ENCODE data around the gene LAD1.

The LAD1 gene

DNA sequence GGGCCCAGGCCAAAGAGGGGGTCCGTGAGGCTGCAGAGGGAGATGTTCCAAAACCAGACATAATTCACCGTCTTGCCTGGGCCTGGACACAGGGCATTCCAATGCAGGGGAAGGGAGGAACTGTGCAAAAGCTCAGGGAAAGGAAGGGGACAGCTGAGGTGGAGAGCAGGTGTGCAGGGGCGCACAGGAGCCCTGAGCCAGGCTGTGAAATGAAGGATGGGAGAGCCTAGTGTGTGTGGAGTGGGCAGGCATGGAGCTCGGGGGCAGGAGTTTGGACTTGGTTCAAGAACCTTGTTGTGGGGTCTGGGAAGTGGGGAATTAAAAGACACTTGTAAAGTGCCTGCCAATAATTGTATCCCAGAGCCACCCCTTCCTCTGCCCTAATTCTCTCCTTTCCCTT, 20.1 kb upstream of the LAD1 start:
- Histone ChIP-seq H3K9me3 (ENCODE audit: control insufficient read depth, insufficient read depth, low read length) (no peaks in the 10 kb centered on the region), H3K27me3 (ENCODE audit: control insufficient read depth, insufficient read depth, low read length) (no peaks in the 10 kb centered on the region), H3K36me3 (ENCODE audit: control insufficient read depth, insufficient read depth, low read length) (no peaks in the 10 kb centered on the region), H3K4me3 (ENCODE audit: low read depth, low read length) (no peak overlapping the region), H3K9ac (ENCODE audit: low read depth, low read length) (no peak overlapping the region), H3K27ac (ENCODE audit: low read depth, low read length) (no peak overlapping the region), H3K4me1 (ENCODE audit: control insufficient read depth, insufficient read depth, low read length) (peaks cover 8% of the 10 kb centered on the region; the same call in 1 of the 2 replicates)

DNA sequence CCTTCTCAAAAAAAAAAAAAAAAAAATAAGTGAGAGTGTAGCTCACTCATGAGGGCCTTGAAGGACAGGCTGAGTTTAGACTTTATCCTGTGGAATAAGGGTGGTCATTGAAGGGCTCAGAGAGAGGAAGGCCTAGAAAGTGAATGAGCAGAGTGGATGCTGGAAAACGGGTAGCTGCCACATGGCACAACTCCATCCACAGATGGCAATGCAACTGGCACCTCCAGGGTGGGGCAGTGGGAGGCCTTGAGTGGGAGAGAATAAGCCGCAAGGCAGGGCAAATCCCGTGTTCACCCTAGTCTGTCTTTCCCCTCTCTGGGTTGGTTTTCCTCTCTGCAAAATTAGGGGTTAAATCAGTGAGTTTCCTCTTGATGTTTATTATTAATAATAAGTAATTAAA, 19.3 kb upstream of the LAD1 start:
- no peaks in the 10 kb centered on the region for H3K36me3 ChIP-seq (ENCODE audit: control insufficient read depth, insufficient read depth, low read length)
- H3K27ac ChIP-seq (ENCODE audit: low read depth, low read length) = no peak overlapping the region
- no peak overlapping the region for H3K9ac ChIP-seq (ENCODE audit: low read depth, low read length)
- peaks cover 8% of the 10 kb centered on the region; the same call in 1 of the 2 replicates for H3K4me1 ChIP-seq (ENCODE audit: control insufficient read depth, insufficient read depth, low read length)
- no peaks in the 10 kb centered on the region for H3K9me3 ChIP-seq (ENCODE audit: control insufficient read depth, insufficient read depth, low read length)
- no peaks in the 10 kb centered on the region for H3K27me3 ChIP-seq (ENCODE audit: control insufficient read depth, insufficient read depth, low read length)
- H3K4me3 ChIP-seq (ENCODE audit: low read depth, low read length) = no peak overlapping the region

DNA sequence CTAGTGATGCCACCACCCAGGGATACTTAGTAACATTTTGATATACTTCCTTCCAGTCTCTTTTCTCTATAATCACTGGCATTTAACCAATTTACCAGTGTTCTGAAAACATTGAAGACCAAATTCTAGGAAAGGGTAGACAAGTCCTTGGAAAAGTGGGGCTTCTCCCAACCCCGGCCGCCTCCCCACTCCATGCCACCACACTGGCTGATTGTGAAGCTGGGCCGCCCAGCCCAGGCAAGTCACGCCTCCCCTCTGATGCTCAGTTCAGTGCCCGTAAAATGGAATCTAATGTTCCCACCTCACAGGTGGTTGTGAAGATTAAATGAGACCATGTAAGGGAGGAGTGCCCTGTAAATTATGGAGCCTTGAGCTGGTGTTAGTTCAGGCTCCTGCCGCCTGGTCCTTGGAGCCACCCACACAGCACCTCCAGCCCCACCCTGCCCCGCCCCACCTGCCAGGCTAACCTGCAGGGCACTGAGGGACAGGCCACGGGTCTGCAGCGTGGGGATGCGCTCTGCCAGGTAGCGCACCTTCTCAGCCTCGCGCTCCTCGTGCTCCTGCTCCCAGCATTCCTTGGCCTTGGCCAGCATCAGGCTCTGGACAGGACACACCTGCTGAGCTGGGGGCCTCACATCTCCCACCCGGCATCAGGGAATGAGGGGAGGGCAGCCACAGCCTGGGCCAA, 15.1 kb upstream of the LAD1 start:
- no peak overlapping the region for H3K4me3 ChIP-seq (ENCODE audit: low read depth, low read length)
- no peak overlapping the region for H3K27ac ChIP-seq (ENCODE audit: low read depth, low read length)

DNA sequence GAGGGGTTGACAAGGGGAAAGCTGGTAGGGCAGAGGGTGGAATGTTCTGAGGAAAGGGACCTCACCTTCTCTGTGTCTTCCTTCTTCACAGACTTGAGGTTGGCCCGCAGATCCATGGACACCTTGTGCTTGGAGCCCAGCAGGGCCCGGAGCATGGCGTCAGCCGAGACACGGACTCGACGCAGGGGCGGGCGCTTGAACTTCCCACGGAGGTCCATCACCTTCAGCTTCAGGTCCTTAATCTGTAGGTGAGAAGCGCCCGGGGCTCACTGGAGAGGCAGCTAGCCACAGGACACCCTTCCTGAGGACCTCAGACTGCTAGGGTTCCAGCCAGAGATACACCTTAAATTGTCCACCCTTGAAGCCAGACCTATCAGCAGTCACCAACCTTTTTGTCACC, 12.2 kb upstream of the LAD1 start:
- Histone ChIP-seq H3K9ac (ENCODE audit: low read depth, low read length) (no peak overlapping the region), H3K27me3 (ENCODE audit: control insufficient read depth, insufficient read depth, low read length) (no peaks in the 10 kb centered on the region), H3K9me3 (ENCODE audit: control insufficient read depth, insufficient read depth, low read length) (no peaks in the 10 kb centered on the region), H3K36me3 (ENCODE audit: control insufficient read depth, insufficient read depth, low read length) (no peaks in the 10 kb centered on the region), H3K27ac (ENCODE audit: low read depth, low read length) (no peak overlapping the region), H3K4me1 (ENCODE audit: control insufficient read depth, insufficient read depth, low read length) (no peaks in the 10 kb centered on the region), H3K4me3 (ENCODE audit: low read depth, low read length) (no peak overlapping the region)

More for the DNA sequence above, 15.1 kb upstream of the LAD1 start:
- Histone ChIP-seq H3K9ac (ENCODE audit: low read depth, low read length) (no peak overlapping the region), H3K9me3 (ENCODE audit: control insufficient read depth, insufficient read depth, low read length) (no peaks in the 10 kb centered on the region), H3K4me1 (ENCODE audit: control insufficient read depth, insufficient read depth, low read length) (no peaks in the 10 kb centered on the region), H3K36me3 (ENCODE audit: control insufficient read depth, insufficient read depth, low read length) (no peaks in the 10 kb centered on the region), H3K27me3 (ENCODE audit: control insufficient read depth, insufficient read depth, low read length) (no peaks in the 10 kb centered on the region)

DNA sequence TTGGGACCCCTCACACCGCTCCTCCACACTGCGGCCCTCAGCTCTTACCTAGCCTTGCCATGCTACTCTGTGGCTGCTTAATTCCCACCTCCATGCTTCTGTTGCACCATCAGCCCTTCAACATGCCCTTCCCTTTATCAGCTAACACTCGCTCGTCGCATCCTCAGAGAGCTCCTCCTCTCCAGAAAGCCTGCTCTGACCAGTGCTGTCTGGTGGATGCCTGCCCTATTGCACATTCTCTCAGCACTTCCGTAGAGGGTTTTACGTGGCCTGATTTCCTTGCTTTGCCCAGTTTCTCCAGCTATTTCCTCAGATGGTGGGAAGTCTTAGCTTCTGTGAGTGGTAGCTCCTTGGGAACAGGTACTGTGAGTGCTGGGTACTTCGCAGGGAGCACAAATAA, 10.3 kb upstream of the LAD1 start:
- H3K9me3 ChIP-seq (ENCODE audit: control insufficient read depth, insufficient read depth, low read length) = no peaks in the 10 kb centered on the region
- no peak overlapping the region for H3K9ac ChIP-seq (ENCODE audit: low read depth, low read length)
- H3K27me3 ChIP-seq (ENCODE audit: control insufficient read depth, insufficient read depth, low read length) = no peaks in the 10 kb centered on the region
- H3K36me3 ChIP-seq (ENCODE audit: control insufficient read depth, insufficient read depth, low read length) = no peaks in the 10 kb centered on the region
- H3K4me3 ChIP-seq (ENCODE audit: low read depth, low read length) = no peak overlapping the region
- H3K4me1 ChIP-seq (ENCODE audit: control insufficient read depth, insufficient read depth, low read length) = no peaks in the 10 kb centered on the region
- H3K27ac ChIP-seq (ENCODE audit: low read depth, low read length) = no peak overlapping the region

DNA sequence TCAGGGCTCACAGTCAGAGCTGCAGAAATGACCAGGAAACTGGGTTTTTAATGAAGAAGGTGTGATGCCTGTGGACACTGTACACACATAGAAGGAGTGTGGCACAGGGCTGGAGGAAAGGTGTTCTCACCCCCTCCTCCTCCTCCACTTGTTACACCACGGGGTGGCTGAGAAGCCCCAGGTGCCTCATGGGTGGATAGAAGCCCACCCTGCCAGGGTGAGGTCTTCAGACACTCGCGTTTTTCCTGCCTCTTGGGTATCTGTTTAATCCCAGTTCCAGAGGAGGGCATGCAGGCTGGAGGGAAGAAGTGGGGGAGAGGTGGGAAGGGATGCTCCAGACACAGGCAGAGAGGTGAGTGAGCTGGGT, 9.7 kb upstream of the LAD1 start:
- H3K9me3 ChIP-seq (ENCODE audit: control insufficient read depth, insufficient read depth, low read length) = no peaks in the 10 kb centered on the region
- H3K27ac ChIP-seq (ENCODE audit: low read depth, low read length) = no peak overlapping the region
- no peaks in the 10 kb centered on the region for H3K4me1 ChIP-seq (ENCODE audit: control insufficient read depth, insufficient read depth, low read length)
- H3K9ac ChIP-seq (ENCODE audit: low read depth, low read length) = no peak overlapping the region
- H3K4me3 ChIP-seq (ENCODE audit: low read depth, low read length) = no peak overlapping the region
- no peaks in the 10 kb centered on the region for H3K36me3 ChIP-seq (ENCODE audit: control insufficient read depth, insufficient read depth, low read length)
- no peaks in the 10 kb centered on the region for H3K27me3 ChIP-seq (ENCODE audit: control insufficient read depth, insufficient read depth, low read length)

DNA sequence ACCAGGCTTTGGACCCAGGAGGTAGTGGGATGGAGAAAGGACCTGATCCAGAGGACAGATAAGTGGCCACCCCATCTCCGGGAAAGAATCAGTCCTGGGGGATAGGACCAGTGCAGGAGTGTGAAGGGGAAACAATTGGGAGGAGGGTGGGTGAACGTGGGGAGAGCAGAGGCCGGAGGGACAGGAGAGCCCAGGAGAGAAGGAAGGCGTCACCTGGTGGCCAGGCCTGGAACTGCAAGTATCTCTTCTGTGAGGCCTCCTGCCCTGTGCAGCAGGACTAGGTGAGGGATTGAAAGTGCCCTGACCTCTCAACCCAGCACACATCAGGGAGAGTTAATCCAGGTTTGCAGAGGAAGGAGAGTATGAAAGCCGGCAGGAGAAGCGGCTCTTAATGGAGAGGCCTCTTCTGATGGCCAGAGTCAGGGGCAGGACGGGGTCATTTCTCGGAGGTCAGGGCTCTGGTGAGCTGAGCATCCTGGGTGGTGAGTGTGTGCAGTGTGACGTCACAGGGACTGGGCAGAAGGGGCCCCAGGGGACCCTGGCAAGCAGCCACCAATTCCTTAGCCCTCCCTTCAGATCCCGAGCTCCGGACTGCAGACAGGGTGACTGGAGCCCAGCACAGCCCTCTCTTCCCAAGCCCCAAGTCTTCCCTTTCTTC, 9.2 kb upstream of the LAD1 start:
- Histone ChIP-seq H3K9me3 (ENCODE audit: control insufficient read depth, insufficient read depth, low read length) (no peaks in the 10 kb centered on the region), H3K4me3 (ENCODE audit: low read depth, low read length) (no peak overlapping the region), H3K27ac (ENCODE audit: low read depth, low read length) (no peak overlapping the region), H3K36me3 (ENCODE audit: control insufficient read depth, insufficient read depth, low read length) (no peaks in the 10 kb centered on the region), H3K9ac (ENCODE audit: low read depth, low read length) (no peak overlapping the region), H3K27me3 (ENCODE audit: control insufficient read depth, insufficient read depth, low read length) (no peaks in the 10 kb centered on the region), H3K4me1 (ENCODE audit: control insufficient read depth, insufficient read depth, low read length) (no peaks in the 10 kb centered on the region)

DNA sequence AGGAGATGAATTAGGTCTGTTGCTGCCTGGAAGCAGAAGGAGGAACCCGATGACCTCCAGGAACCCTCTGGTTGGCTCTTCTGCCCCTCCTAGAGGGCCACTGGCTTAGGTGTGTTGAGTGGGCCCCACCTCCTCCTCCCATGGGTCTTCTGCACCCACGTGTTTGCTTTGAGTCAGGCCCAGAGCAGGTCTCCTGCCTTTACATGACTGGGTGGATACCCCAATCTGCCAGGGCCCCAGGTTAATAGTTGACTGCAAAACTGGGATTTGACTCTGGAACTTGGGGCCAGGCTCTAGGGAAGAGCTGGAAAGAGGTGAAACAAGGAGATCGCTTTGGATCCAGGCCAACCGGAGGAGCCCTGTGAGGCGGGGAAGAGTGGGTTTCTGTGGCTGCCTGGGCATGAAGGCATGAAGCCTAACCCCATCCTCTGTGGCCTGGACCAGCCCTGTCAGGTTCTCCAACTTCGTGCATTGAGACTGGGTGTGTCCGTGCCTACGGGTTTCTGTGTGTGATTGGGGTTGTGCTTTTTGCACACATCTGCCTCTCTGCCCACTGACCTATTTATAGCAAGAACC, 7.8 kb upstream of the LAD1 start:
- H3K27ac ChIP-seq (ENCODE audit: low read depth, low read length) = no peak overlapping the region
- no peaks in the 10 kb centered on the region for H3K27me3 ChIP-seq (ENCODE audit: control insufficient read depth, insufficient read depth, low read length)
- H3K9me3 ChIP-seq (ENCODE audit: control insufficient read depth, insufficient read depth, low read length) = no peaks in the 10 kb centered on the region
- H3K9ac ChIP-seq (ENCODE audit: low read depth, low read length) = no peak overlapping the region
- no peak overlapping the region for H3K4me3 ChIP-seq (ENCODE audit: low read depth, low read length)
- H3K4me1 ChIP-seq (ENCODE audit: control insufficient read depth, insufficient read depth, low read length) = no peaks in the 10 kb centered on the region
- H3K36me3 ChIP-seq (ENCODE audit: control insufficient read depth, insufficient read depth, low read length) = no peaks in the 10 kb centered on the region

DNA sequence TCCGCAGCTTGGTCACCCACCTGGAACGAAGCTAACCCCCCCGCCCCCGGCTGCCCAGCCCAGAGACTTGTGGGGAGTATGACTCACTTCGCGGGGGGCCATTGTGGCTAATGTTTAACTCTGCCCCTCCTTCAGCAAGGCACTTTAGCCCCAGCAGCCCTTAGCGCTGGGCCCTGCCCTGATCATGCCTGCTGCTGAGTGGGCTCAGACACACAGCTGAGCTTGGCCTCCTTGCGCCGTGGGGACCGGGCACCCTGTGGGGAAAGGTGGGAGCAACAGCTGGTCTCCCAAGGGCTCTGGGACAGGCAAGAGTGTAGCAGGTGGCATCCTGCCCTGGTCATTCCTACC, 6.3 kb upstream of the LAD1 start:
- peaks cover 14% of the 10 kb centered on the region for H3K27me3 ChIP-seq (ENCODE audit: control insufficient read depth, insufficient read depth, low read length)

DNA sequence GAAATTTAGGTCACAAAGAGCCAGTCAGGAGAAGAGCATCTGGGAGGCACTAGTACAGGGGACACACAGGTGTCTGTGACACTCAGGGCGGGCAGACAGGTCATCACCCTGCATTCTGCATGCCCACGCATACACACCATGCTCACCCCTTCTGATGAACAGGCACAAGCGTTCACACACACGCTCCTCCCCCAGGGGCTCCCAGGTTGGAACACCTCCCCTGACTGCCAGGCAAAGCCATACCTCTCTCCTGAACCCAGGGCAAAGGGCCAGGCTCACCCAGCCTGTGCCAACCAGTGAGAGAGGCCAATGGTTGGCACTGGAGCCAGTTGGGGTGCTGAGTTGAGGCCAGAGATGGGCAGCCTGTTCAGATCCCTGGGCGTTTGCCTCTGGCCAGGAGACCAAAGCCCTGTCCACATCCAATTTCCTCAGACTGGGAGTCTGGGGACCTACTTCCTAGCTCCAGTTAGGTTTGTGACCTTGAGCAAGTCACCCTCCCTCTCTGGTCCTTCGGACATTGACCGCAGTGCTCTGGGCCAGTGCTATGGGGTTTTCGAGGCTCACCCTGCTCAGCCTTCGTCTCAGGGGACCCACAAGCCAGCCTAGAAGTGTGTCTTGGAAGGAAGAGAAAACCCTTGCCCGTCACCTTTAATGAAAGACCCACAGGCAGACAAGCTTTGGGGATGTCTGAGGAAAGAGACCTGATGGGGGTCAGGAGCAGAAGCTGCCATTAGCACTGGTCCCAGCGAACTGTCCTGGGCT, 5.8 kb upstream of the LAD1 start:
- no peak overlapping the region for H3K9ac ChIP-seq (ENCODE audit: low read depth, low read length)
- no peaks in the 10 kb centered on the region for H3K36me3 ChIP-seq (ENCODE audit: control insufficient read depth, insufficient read depth, low read length)
- H3K27ac ChIP-seq (ENCODE audit: low read depth, low read length) = no peak overlapping the region
- H3K27me3 ChIP-seq (ENCODE audit: control insufficient read depth, insufficient read depth, low read length) = peaks cover 20% of the 10 kb centered on the region
- H3K9me3 ChIP-seq (ENCODE audit: control insufficient read depth, insufficient read depth, low read length) = no peaks in the 10 kb centered on the region
- H3K4me3 ChIP-seq (ENCODE audit: low read depth, low read length) = no peak overlapping the region
- H3K4me1 ChIP-seq (ENCODE audit: control insufficient read depth, insufficient read depth, low read length) = peaks cover 6% of the 10 kb centered on the region

More for the DNA sequence above, 6.3 kb upstream of the LAD1 start:
- Histone ChIP-seq H3K36me3 (ENCODE audit: control insufficient read depth, insufficient read depth, low read length) (no peaks in the 10 kb centered on the region), H3K9ac (ENCODE audit: low read depth, low read length) (no peak overlapping the region), H3K4me3 (ENCODE audit: low read depth, low read length) (no peak overlapping the region), H3K27ac (ENCODE audit: low read depth, low read length) (no peak overlapping the region), H3K9me3 (ENCODE audit: control insufficient read depth, insufficient read depth, low read length) (no peaks in the 10 kb centered on the region), H3K4me1 (ENCODE audit: control insufficient read depth, insufficient read depth, low read length) (0 out of 2 replicates have a peak, but pooled peaks cover under 1% of the 10 kb centered on the region)

DNA sequence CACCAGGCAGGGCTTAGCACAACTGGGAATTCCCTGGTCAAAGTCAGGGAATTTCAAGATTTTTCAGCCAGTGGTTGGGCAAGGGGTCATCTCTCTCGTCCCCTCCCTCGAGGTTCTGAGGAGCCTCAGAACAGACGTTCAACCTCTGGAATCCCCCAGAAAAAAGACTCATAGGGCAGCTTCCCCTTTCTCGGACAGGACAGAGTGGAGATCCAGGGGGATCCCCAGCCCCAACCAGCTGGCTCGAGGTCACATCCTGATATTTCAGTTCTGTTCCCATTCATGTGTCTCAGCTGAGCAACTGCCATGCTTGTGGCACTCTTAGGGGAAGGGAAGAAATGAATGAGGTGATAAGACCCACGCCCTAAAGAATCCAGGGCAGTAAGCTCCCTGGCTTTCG, 4.9 kb upstream of the LAD1 start:
- no peaks in the 10 kb centered on the region for H3K36me3 ChIP-seq (ENCODE audit: control insufficient read depth, insufficient read depth, low read length)
- peaks cover 9% of the 10 kb centered on the region for H3K4me1 ChIP-seq (ENCODE audit: control insufficient read depth, insufficient read depth, low read length)
- H3K4me3 ChIP-seq (ENCODE audit: low read depth, low read length) = no peak overlapping the region
- H3K9me3 ChIP-seq (ENCODE audit: control insufficient read depth, insufficient read depth, low read length) = no peaks in the 10 kb centered on the region
- H3K27ac ChIP-seq (ENCODE audit: low read depth, low read length) = no peak overlapping the region
- H3K27me3 ChIP-seq (ENCODE audit: control insufficient read depth, insufficient read depth, low read length) = peaks cover 27% of the 10 kb centered on the region
- no peak overlapping the region for H3K9ac ChIP-seq (ENCODE audit: low read depth, low read length)
